NCI-H2196 treated with DMSO at 0.1 percent for 48 hours (cell line): ENCODE measurements around the gene GPC6.

ENCODE experiments used
- DNase-seq: peaks from one replicate; lab custom pipeline; 2025; ENCODE audit not compliant: unreplicated experiment; lab: John Stamatoyannopoulos, UW

GPC6 gene

GRCh38 chr13:93496985-93497673, 270.5 kb downstream of the GPC6 start:
- no peak for DNase-seq

- no peak for DNase-seq
Observed at GRCh38 chr13:93499991-93500390, 273.4 kb downstream of the GPC6 start.

GRCh38 chr13:93502071-93502470, 275.5 kb downstream of the GPC6 start:
- no peak for DNase-seq

- DNase-seq = no peak
Observed at GRCh38 chr13:93502987-93503615, 276.5 kb downstream of the GPC6 start.

GRCh38 chr13:93505104-93505952, 278.7 kb downstream of the GPC6 start:
- DNase-seq = no peak

DNA sequence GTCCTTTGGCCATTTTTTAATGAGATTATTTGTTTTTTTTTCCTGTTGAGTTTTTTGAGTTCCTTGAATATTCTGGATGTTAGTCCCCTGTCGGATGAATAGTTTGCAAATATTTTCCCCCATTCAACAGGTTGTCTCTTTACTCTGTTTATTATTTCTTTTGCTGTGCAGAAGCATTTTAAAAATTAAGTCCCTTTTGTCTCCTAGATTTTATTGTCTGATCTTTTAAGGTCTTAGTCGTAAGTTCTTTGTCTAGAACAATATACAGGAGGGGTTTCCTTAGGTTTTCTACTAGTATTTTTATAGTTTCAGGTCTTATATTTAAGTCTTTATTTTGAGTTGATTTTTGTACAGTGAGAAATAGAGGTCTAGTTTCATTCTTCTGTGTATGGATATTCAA, 284.4 kb downstream of the GPC6 start:
- no peak for DNase-seq

- no peak for DNase-seq
Observed at GRCh38 chr13:93515267-93515666, 288.7 kb downstream of the GPC6 start.

DNA sequence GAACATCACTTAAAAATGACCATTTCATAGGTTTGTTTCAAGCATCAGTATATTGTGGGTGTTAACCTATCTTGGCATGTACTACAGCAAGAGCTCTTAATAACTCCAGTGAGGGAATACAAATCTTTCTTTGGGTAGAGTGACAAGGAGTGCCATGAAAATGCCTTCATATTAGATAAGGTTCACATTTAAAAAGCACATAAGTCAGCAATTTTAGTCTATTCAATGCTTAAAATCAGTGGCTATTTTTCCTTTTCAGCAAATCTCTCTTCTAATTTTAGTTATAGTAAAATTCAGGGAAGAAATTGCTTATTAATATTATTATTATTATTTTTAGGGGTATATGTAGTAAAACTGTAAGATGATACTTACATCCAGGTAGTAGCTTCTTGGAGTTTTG, 291.1 kb downstream of the GPC6 start:
- DNase-seq = no peak

DNA sequence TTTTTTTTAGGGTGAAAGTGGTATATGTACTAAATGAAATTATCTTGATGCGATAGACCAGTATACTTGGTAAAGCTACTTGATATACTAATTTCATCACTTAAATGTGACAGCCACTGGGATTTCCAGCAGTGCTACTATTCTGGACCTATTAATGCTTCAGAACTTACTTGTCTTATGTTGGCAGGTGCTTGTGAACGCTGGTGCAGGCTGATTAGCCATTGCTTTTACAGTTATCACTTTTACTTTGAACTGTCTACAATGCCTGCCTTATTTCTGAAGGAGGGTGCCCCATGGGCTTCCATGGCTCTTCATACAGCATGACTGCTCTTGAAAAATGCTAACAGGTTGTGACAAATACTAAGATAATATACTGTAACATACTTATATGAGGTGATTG, 294.7 kb downstream of the GPC6 start:
- no peak for DNase-seq

- no peak for DNase-seq
Observed at GRCh38 chr13:93522501-93522900, 295.9 kb downstream of the GPC6 start.

DNA sequence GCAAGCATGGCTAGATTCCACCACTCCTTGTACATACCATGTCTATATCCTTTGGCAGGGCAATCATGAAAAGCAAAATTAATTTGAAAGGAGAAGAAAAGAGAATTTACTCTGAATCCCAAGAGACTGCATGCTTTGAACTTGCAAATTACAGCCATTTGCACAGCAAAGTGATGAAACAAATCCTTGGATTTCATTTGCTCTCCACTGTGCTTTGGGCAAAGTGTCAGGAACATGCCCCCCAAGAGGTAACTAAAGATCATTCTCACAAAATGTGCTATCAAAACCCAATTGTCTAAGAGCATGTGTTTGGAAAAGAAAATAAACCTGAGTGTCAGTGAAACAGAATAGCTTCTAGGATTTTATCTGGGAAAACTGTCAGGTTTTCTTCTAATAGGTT, 298.5 kb downstream of the GPC6 start:
- DNase-seq = no peak

- DNase-seq = no peak
Observed at GRCh38 chr13:93527748-93528297, 301.2 kb downstream of the GPC6 start.

- no peak for DNase-seq
Observed at GRCh38 chr13:93529961-93530360, 303.4 kb downstream of the GPC6 start.

DNA sequence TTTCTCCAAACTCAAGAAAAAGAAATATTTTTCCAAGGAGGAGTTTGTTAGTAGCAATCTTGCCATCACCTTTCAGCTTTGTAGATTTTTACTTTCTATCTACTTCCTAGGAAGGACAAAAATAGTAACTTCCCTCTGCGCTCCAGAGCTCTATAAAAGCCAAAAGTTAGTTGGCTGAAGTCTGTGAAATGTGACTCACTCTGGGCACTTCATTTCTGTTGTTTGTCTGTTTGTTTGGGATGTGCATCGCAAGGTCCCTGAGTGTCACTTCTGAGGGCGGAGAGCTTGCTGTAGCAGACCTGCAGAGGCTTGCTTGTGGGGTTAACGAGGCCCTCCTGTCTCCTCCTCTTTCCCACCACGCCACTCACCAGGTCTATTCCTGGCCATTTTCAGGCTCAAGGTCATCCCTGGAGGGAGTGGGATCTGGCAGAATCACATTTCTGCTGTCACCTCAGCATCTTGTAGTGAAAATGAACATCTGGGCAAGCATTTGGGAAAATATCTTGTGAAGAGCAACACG, 307.6 kb downstream of the GPC6 start:
- DNase-seq = no peak

- DNase-seq = no peak
Observed at GRCh38 chr13:93535251-93535650, 308.6 kb downstream of the GPC6 start.

DNA sequence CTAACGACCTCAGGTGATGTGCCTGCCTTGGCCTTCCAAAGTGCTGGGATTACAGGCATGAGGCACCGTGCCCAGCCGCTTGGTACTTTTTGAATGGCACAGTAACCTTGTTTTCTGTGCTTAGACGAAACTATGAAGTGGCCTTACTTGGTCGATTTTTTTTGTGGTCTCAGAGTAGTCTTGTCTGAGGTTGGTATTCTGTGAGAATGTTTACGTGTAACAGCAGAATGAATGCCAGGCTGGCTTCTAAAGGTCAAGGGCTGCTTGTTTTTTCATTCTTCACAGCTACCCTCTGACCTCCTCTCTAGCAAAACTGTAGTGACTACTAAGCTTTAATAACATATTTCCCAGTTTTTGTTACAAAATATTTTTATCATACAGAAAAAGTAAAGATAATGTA, 313.3 kb downstream of the GPC6 start:
- DNase-seq = no peak

GRCh38 chr13:93547886-93548285, 321.3 kb downstream of the GPC6 start:
- no peak for DNase-seq

- no peak for DNase-seq
Observed at GRCh38 chr13:93549326-93550005, 322.9 kb downstream of the GPC6 start.

GRCh38 chr13:93550236-93550635, 323.6 kb downstream of the GPC6 start:
- DNase-seq = no peak

GRCh38 chr13:93552596-93552995, 326.0 kb downstream of the GPC6 start:
- no peak for DNase-seq

GRCh38 chr13:93554514-93554913, 327.9 kb downstream of the GPC6 start:
- no peak for DNase-seq
